B cell (primary cell): ENCODE measurements around the gene ARHGAP28.

Experiments used
- EZH2 ChIP-seq: IDR thresholded peaks from 2 replicates; pipeline ENCODE4 v1.6.1; 2012; ENCODE audit warnings: borderline replicate concordance, low read depth, mild to moderate bottlenecking, moderate library complexity, low read length; ENCODE audit not compliant: insufficient read depth, poor library complexity, severe bottlenecking
- TF ChIP-seq, protein P1 (sequence below): fragments of 200-600 bp; IDR thresholded peaks from one replicate; pipeline ENCODE4 v1.8.0; 2022; ENCODE audit warnings: antibody characterized with exemption, mild to moderate bottlenecking

DNA sequence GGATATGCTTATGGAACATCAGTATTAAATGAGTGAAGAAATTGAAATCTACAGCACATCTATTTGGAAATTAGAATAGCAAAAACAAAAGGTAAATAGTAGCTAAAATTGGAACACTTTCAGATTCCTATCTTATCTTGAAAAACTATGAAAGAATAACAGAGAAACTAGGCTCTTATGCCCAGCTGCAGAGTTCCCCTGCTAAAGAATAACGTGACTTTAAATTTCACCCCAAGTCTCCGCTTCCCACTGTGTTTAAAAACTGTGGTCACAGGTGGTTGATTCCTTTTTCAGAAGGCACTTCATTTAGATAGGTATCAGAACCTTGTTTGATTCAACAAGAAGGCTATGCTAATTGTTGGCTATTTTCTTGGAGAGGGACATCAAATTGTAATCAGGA, 30.1 kb downstream of the ARHGAP28 start:
- TF ChIP-seq, protein P1, sequence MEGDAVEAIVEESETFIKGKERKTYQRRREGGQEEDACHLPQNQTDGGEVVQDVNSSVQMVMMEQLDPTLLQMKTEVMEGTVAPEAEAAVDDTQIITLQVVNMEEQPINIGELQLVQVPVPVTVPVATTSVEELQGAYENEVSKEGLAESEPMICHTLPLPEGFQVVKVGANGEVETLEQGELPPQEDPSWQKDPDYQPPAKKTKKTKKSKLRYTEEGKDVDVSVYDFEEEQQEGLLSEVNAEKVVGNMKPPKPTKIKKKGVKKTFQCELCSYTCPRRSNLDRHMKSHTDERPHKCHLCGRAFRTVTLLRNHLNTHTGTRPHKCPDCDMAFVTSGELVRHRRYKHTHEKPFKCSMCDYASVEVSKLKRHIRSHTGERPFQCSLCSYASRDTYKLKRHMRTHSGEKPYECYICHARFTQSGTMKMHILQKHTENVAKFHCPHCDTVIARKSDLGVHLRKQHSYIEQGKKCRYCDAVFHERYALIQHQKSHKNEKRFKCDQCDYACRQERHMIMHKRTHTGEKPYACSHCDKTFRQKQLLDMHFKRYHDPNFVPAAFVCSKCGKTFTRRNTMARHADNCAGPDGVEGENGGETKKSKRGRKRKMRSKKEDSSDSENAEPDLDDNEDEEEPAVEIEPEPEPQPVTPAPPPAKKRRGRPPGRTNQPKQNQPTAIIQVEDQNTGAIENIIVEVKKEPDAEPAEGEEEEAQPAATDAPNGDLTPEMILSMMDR = no peak
- TF ChIP-seq EZH2 = no peak
